ENCODE results near the gene ALOX5AP.
"Not testable (repeated sequence)": the region's sequence is repeated elsewhere in the genome, so short reads cannot be mapped to it uniquely, and the experiment has no call there.

Gene ALOX5AP

GRCh38 chr13:30737511-30738337 lies 2.4 kb downstream of the ALOX5AP start:
- DNase-seq (ENCODE audit: low read depth in 2 of 2) = no peak

GRCh38 chr13:30738526-30739236 lies 3.3 kb downstream of the ALOX5AP start:
- no peak for DNase-seq (ENCODE audit: low read depth in 2 of 2)

GRCh38 chr13:30739237-30739528 lies 3.8 kb downstream of the ALOX5AP start:
- DNase-seq (ENCODE audit: low read depth in 2 of 2) = no peak

- DNase-seq (ENCODE audit: low read depth in 2 of 2) = peak; percentile 26 to 53
Observed at GRCh38 chr13:30739761-30740642, 4.7 kb downstream of the ALOX5AP start.

- no peak for DNase-seq (ENCODE audit: low read depth in 2 of 2)
Observed at GRCh38 chr13:30742901-30743300, 7.6 kb downstream of the ALOX5AP start.

DNA sequence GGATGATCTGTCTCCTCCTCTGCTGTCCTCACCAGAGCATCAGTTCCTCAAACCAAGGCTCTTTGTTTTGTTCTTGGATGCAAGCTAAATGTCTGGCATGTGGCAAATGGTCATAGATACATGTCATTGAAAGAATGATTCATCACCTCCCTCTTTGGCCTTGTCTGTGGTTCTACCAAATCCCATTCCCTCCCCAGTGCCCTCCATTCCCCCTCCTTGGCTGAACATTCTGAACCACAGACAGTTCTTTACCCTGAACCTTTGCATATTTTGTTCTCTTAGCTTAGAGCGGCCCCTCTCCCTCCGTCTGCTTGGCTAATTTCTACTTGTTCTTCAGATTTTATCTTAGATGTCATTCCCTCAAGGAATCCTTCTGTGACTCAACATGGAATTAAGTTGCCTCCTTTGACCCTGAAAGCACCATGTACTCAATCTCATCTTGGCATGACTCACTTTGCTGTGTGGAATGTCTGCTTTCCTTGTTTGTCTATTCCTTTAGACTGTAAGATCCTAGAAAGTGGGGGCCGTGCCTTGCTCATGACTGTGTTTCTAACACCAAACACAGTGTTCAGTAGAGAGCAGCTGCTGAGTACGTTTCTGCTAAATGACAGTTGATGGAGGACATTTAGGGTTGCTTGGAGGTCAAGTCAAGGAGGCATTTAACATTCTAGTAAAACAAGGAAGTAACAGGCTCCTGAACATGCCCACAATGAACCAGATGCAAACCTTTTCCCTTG lies 8.1 kb downstream of the ALOX5AP start:
- no peak for DNase-seq (ENCODE audit: low read depth in 2 of 2)

- DNase-seq (ENCODE audit: low read depth in 2 of 2) = peak; percentile 45 to 69
Observed at GRCh38 chr13:30744056-30744680, 8.8 kb downstream of the ALOX5AP start.

DNA sequence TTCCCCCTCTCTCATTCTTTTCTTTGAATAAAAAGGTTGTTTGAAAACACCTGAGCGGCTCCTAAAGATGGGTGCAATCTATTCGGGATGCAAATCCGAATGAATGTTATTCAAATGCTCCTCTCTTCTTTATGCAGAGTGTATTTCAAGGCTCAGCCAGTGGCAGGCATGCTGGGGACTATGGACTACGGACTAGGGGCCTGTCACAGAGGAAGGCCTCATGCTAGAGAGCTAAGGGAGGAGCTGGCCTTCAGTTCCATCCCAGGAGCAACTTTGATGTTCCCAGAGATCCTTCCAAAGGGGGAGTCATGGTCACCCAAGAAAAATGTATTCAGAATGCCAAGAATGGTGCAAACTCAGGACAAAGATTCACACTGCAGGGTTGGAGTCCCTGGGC lies 9.3 kb downstream of the ALOX5AP start:
- DNase-seq (ENCODE audit: low read depth in 2 of 2) = no peak

DNA sequence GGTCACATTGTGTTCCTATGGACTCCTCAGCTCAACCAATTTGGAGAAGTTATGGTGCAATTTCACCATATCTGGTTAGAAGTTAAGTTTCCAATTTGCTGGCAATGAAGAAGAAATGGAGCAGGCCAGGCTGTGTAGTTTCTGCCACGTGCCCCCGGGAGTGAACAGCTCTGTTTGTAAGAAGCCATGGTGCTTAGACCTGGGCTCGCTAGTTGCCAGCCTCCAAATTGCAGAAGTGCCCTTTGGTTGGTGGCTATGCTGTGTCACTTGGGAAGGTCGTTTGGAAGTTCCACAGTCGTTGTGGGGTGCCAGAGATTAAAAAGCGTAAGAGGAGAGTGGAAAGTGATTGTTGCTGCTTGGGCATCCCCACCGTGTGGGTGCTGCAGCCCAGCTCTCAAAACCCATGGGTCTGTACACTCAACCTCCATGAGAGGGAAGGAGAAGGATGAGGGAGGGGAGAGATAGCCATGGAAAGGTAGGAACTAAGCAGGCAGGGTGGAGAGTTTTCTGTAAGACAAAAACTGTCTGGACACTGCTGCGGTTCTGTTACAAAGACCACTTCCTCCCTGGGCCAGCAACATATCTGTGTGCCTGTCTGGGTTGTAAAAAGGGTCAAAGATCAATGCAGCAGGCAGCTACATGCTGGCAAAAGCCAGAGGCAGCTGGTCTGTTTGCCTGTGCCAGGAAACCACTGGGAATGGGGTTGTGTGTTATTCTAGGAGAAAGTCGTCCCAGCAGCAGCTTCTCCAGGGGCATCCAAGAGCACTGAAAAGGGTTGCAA lies 10.8 kb downstream of the ALOX5AP start:
- DNase-seq (ENCODE audit: low read depth in 2 of 2) = no peak

DNA sequence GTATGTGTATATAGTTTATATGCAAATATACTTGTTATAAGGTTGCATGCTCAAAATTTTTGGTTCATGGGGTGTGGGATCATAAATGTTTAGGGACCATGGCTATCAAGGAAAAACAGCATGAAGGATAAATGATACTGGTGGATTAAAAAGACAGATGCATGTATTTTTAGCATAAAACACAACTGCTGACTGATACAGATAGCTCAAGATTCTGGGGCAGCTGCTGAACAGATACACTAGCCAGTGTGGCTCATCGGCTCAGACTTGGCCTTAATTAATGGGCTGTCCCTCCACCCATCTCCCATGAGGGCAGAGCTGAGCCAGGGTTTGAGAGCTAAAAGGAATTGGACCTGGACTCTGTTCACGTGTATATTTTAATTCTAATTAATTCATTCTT lies 11.4 kb downstream of the ALOX5AP start:
- DNase-seq (ENCODE audit: low read depth in 2 of 2) = no peak

GRCh38 chr13:30747845-30748244 lies 12.5 kb downstream of the ALOX5AP start:
- DNase-seq (ENCODE audit: low read depth in 2 of 2) = not testable (repeated sequence)

- no peak for DNase-seq (ENCODE audit: low read depth in 2 of 2)
Observed at GRCh38 chr13:30748717-30749116, 13.4 kb downstream of the ALOX5AP start.

GRCh38 chr13:30750036-30750435 lies 14.7 kb downstream of the ALOX5AP start:
- DNase-seq (ENCODE audit: low read depth in 2 of 2) = no peak

DNA sequence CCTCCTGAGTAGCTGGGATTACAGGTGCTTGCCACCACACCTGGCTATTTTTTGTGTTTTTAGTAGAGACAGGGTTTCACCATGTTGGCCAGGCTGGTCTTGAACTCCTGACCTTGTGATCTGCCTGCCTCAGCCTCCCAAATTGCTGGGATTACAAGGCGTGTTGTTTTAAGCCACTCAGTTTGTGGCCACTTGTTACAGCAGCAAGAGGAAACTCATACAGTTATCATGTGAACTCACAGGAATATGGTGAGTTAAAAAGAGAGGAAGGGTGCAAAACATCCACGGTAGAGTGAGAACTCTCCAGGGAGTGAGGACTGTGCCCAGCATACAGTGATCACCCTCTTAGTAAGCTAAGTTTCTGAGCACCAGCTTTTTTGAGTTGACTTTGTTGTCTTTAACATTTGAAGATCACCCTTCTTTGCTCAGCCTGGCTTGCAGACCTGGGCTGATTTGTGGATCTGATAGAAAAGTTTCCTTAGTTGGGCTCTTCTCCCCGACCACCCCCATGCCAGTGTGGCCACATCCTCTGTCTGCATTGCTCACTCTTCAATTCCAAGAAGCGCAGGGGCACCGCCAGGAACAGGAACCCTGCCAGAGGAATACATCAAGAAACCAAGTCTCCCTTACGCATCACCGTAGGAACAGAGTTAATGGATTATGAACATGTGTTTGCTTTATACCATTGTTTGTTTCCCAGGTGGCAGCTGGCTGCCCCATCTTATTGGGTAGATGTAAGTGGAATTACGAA lies 16.0 kb downstream of the ALOX5AP start:
- no peak for DNase-seq (ENCODE audit: low read depth in 2 of 2)

- DNase-seq (ENCODE audit: low read depth in 2 of 2) = no peak
Observed at GRCh38 chr13:30752201-30752797, 17.0 kb downstream of the ALOX5AP start.

DNA sequence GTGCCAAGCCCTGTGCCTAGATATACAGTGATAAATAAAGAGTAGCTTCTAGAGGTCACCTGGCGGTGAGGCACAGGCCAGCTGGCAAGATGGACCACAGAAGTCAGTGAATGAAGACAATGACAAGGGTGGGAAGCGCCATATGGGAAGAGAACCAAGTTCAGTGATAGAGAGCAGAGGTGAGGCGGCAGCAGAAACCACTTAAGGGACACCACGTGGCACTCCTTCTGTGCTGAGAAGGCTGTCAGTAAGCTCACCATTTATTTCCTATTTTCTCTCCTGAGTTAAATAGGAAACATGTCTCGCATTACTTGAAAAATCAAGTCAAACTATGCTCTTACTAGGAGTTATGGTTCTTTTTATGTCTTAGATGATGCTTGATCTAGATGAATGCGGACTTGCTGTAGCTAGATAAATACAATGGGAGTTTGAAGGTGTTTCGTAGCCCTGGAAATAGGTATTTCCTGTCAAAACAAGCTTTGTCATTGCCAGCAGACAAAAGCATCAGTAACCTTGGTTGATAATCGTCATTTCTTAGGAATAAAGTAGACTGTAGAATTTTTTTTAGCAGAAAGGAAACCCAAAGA lies 17.8 kb downstream of the ALOX5AP start:
- no peak for DNase-seq (ENCODE audit: low read depth in 2 of 2)

GRCh38 chr13:30755678-30756077 lies 20.3 kb downstream of the ALOX5AP start:
- DNase-seq (ENCODE audit: low read depth in 2 of 2) = no peak

DNA sequence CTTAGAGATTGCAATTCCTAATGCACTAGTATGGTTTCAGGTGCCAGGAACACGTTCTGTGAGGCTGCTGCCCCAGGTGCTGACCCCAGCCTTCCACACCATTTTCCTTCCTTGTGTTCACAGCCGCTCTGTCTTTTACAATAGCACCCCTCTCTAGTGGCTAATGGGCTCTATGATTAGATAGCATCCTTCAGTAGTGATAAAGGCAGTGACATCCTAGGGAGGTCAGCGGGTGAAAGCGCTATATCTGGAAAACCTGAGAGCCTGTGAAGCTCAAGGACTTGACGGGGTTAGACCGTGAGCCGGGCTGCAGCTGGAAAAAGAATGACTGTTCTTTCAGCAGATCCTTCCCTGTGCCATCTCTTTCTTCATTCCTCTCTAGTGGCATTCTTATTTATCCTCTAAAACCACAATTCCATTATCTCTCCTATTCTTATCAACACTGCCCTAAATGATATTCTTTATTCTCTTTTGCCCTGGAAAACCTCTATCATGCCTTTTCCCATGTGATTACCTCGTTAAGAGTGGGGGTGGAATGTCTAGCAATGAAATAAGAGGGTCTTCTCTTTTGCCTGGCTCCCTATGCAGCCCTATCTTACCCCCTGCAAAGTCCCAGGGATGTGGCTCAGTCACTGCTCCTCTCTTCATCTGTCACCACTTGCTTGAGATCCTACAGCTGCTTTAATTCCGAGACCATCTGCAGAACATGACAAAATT lies 21.8 kb downstream of the ALOX5AP start:
- no peak for DNase-seq (ENCODE audit: low read depth in 2 of 2)
